GM12878 (cell line): Measurements from ENCODE around the gene GLT1D1. TPM values are rescaled to one million over a fixed set of nuclear protein-coding genes. Genes with fewer than 3 reads are reported as not detected.
A peak's percentile ranks its signal among the peaks of the same experiment; 100 is the strongest.

Experiments
- BMI1 ChIP-seq: fragments of 450-650 bp; IDR thresholded peaks from 2 replicates; pipeline ENCODE4 v1.6.1; 2016; ENCODE audit warnings: mild to moderate bottlenecking, moderate library complexity, borderline replicate concordance
- CBFB ChIP-seq: IDR thresholded peaks from 2 replicates; pipeline ENCODE4 v1.6.1; 2016; ENCODE audit warnings: antibody characterized with exemption, low read depth
- CEBPB ChIP-seq, 2 experiments: fragments of 150-350 bp in 1 of 2; IDR thresholded peaks; 2 replicates each; pipeline ENCODE4 v1.6.1; 2012 to 2014; ENCODE audit warnings: low read depth in 2 of 2, low read length in 2 of 2, borderline replicate concordance in 1 of 2, inconsistent platforms in 1 of 2
- CEBPZ ChIP-seq: fragments of 150-350 bp; IDR thresholded peaks from 2 replicates; pipeline ENCODE4 v1.6.1; 2016; ENCODE audit warnings: low read depth, low read length
- CHD2 ChIP-seq: IDR thresholded peaks from 2 replicates; pipeline ENCODE4 v1.6.1; 2011; ENCODE audit warnings: low read depth, low read length, improper control_type of control experiment, borderline replicate concordance
- CREM ChIP-seq: IDR thresholded peaks from 2 replicates; pipeline ENCODE4 v1.6.1; 2014; ENCODE audit warnings: antibody characterized with exemption, low read depth
- IRF4 ChIP-seq: IDR thresholded peaks from 2 replicates; pipeline ENCODE4 v1.6.1; 2011; ENCODE audit warnings: low read depth, low read length
- MAX ChIP-seq: IDR thresholded peaks from 2 replicates; pipeline ENCODE4 v1.6.1; 2012; ENCODE audit warnings: low read depth, low read length, improper control_type of control experiment
- MEF2A ChIP-seq: IDR thresholded peaks from 2 replicates; pipeline ENCODE4 v1.6.1; 2011; ENCODE audit warnings: low read depth, mild to moderate bottlenecking, low read length, moderate library complexity; ENCODE audit not compliant: insufficient read depth
- NFXL1 ChIP-seq: fragments of 450-650 bp; IDR thresholded peaks from 2 replicates; pipeline ENCODE4 v1.6.1; 2017; ENCODE audit warnings: antibody characterized with exemption, mild to moderate bottlenecking, borderline replicate concordance
- NR2F1 ChIP-seq: fragments of 450-650 bp; conservative IDR thresholded peaks from 2 replicates; pipeline ENCODE4 v1.6.1; 2017; ENCODE audit warnings: mild to moderate bottlenecking
- RCOR1 ChIP-seq: conservative IDR thresholded peaks from 2 replicates; pipeline ENCODE4 v1.6.1; 2012; ENCODE audit warnings: low read depth, low read length, improper control_type of control experiment
- RELB ChIP-seq: fragments of 450-650 bp; IDR thresholded peaks from 2 replicates; pipeline ENCODE4 v1.6.1; 2017; ENCODE audit warnings: low read depth, mild to moderate bottlenecking, moderate library complexity
- SPI1 ChIP-seq: IDR thresholded peaks from 2 replicates; pipeline ENCODE4 v1.6.1; 2011; ENCODE audit warnings: low read depth, mild to moderate bottlenecking, low read length, moderate library complexity, borderline replicate concordance; ENCODE audit not compliant: insufficient read depth
- SRF ChIP-seq, 2 experiments: IDR thresholded peaks; 2 replicates each; pipeline ENCODE4 v1.6.1; 2011; ENCODE audit warnings: low read depth in 2 of 2, low read length in 2 of 2, mild to moderate bottlenecking in 1 of 2, moderate library complexity in 1 of 2
- TAF1 ChIP-seq: IDR thresholded peaks from 2 replicates; pipeline ENCODE4 v1.6.1; 2011; ENCODE audit warnings: mild to moderate bottlenecking, low read depth, low read length, borderline replicate concordance
- TCF12 ChIP-seq: IDR thresholded peaks from 2 replicates; pipeline ENCODE4 v1.6.1; 2011; ENCODE audit warnings: low read depth, mild to moderate bottlenecking, low read length
- ZNF274 ChIP-seq: IDR thresholded peaks from one replicate; pipeline ENCODE4 v1.8.0; 2011; ENCODE audit not compliant: insufficient read length, insufficient read depth
- polyA plus RNA-seq, 11 experiments: library from polyadenylated mRNA; depleted of rRNA in 4 of 11; unstranded in 6 of 11; stranded (reverse) in 5 of 11; fragments of >200 nt; fragmentation: Nextera tagmentation in 4 of 11; fragmentation: Illumina TruSeq in 1 of 11; extraction: Ambion mirVana in 4 of 11; extraction: Trizol in 1 of 11; gene quantifications; 1 replicate in 1 of 11; 2 replicates in 10 of 11; pipeline versions ENCODE4 v1.2.1 to v1.2.3, GENCODE V29; 2011 to 2016; ENCODE audit warnings: inconsistent platforms in 2 of 11, missing spikeins in 2 of 11, low read depth in 1 of 11
- total RNA-seq, 4 experiments: library from RNA; depleted of rRNA in 3 of 4; stranded (reverse); fragments of >200 nt in 3 of 4; fragmentation: Illumina TruSeq in 1 of 4; extraction: Trizol in 1 of 4; gene quantifications; 2 replicates each; pipeline versions ENCODE4 v1.2.1 to v1.2.3, GENCODE V29; 2013 to 2021
- TF ChIP-seq, protein P1 (sequence below): IDR thresholded peaks from 2 replicates; pipeline ENCODE4 v1.6.1; 2011; ENCODE audit warnings: low read depth, low read length, improper control_type of control experiment, borderline replicate concordance
- TF ChIP-seq, protein P2 (sequence below): IDR thresholded peaks from 2 replicates; pipeline ENCODE4 v1.6.1; 2012; ENCODE audit warnings: improper control_type of control experiment, low read depth, low read length; ENCODE audit not compliant: insufficient replicate concordance

Gene GLT1D1
- total and polyA plus RNA-seq, 10 of the 15 experiments (the other 5 are each of a cell fraction or from before 2014, with no cell fraction given): 0.42 to 62.8 (median 3.0) TPM

DNA sequence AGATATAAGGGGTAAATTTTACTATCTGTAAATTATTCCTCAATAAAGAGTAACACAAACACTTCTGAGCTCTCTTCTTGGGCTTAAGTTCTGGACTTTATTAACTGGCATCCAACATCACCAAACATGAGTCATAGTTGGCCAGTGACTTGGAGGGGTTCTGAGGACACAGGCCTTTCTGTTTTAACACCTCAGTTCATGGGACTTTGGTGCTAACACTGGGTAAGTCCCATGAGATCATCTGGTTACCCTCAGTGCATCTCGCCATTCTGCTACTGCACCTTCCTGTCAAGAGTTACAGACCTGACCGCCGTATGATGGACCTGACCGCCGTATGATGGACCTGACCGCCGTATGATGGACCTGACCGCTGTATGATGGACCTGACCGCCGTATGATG, 39.4 kb upstream of the GLT1D1 start (continued):
- TF ChIP-seq CEBPB (IDR thresholded peaks at IDR 0.05; ENCODE audit: borderline replicate concordance in 1 of 2, low read depth in 2 of 2, low read length in 2 of 2) (no peak), BMI1 (peak; percentile 29; the same call in 1 of the 2 replicates), NR2F1 (peak; percentile 43; the same call in 1 of the 2 replicates), ZNF274 (no peak), MEF2A (0 out of 2 replicates have a peak, but pooled peaks have one; percentile 27), MAX (no peak), TCF12 (0 out of 2 replicates have a peak, but pooled peaks have one; percentile 20), CHD2 (no peak), CREM (peak; percentile 32; the same call in 1 of the 2 replicates), RCOR1 (no peak), SRF (IDR thresholded peaks at IDR 0.05; ENCODE audit: low read depth in 2 of 2, low read length in 2 of 2) (no peak), NFXL1 (no peak), TAF1 (no peak), IRF4 (no peak), CBFB (no peak), SPI1 (no peak), RELB (peak; percentile 63; the same call in 1 of the 2 replicates), CEBPZ (no peak)
- TF ChIP-seq, protein P1, sequence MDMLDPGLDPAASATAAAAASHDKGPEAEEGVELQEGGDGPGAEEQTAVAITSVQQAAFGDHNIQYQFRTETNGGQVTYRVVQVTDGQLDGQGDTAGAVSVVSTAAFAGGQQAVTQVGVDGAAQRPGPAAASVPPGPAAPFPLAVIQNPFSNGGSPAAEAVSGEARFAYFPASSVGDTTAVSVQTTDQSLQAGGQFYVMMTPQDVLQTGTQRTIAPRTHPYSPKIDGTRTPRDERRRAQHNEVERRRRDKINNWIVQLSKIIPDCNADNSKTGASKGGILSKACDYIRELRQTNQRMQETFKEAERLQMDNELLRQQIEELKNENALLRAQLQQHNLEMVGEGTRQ: no peak
- TF ChIP-seq, protein P2, sequence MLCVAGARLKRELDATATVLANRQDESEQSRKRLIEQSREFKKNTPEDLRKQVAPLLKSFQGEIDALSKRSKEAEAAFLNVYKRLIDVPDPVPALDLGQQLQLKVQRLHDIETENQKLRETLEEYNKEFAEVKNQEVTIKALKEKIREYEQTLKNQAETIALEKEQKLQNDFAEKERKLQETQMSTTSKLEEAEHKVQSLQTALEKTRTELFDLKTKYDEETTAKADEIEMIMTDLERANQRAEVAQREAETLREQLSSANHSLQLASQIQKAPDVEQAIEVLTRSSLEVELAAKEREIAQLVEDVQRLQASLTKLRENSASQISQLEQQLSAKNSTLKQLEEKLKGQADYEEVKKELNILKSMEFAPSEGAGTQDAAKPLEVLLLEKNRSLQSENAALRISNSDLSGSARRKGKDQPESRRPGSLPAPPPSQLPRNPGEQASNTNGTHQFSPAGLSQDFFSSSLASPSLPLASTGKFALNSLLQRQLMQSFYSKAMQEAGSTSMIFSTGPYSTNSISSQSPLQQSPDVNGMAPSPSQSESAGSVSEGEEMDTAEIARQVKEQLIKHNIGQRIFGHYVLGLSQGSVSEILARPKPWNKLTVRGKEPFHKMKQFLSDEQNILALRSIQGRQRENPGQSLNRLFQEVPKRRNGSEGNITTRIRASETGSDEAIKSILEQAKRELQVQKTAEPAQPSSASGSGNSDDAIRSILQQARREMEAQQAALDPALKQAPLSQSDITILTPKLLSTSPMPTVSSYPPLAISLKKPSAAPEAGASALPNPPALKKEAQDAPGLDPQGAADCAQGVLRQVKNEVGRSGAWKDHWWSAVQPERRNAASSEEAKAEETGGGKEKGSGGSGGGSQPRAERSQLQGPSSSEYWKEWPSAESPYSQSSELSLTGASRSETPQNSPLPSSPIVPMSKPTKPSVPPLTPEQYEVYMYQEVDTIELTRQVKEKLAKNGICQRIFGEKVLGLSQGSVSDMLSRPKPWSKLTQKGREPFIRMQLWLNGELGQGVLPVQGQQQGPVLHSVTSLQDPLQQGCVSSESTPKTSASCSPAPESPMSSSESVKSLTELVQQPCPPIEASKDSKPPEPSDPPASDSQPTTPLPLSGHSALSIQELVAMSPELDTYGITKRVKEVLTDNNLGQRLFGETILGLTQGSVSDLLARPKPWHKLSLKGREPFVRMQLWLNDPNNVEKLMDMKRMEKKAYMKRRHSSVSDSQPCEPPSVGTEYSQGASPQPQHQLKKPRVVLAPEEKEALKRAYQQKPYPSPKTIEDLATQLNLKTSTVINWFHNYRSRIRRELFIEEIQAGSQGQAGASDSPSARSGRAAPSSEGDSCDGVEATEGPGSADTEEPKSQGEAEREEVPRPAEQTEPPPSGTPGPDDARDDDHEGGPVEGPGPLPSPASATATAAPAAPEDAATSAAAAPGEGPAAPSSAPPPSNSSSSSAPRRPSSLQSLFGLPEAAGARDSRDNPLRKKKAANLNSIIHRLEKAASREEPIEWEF: peak; percentile 9
